HCT116 (cell line): ENCODE data around the gene STYXL1. TPM values are rescaled to one million over a fixed set of nuclear protein-coding genes. Genes with fewer than 3 reads are reported as not detected.

Source experiments
- ATAC-seq: fragments of 200-7000 bp; cut with Tn5 transposase; 2 replicates; pipeline ENCODE4 v1.9.1; 2020; ENCODE audit warnings: mild to moderate bottlenecking, moderate library complexity
- Bru-seq: library from RNA; stranded (reverse); fragments of 400-500 nt; gene quantifications from one replicate; lab custom pipeline; 2021; lab: Mats Ljungman, UMichigan
- BruChase-seq, 2 experiments: library from RNA; stranded (reverse); fragments of 400-500 nt; gene quantifications; one replicate each; lab custom pipeline; 2021; lab: Mats Ljungman, UMichigan
- BruUV-seq: library from RNA; stranded (reverse); fragments of 400-500 nt; replicated peaks from 2 replicates; lab custom pipeline; 2021; lab: Mats Ljungman, UMichigan
- CTCF ChIA-PET: fragments of 300-600 bp; sonication (Branson Sonifier 250); formaldehyde crosslinking; loops from one replicate; lab custom pipeline; 2021; ENCODE audit warnings: antibody characterized with exemption; lab: Charles Lee
- POLR2A ChIA-PET: fragments of 300-600, 350-600 bp; sonication (Branson Sonifier 250); formaldehyde crosslinking; loops from one replicate; lab custom pipeline; 2021; ENCODE audit warnings: antibody characterized with exemption; lab: Charles Lee
- RAD21 ChIA-PET, 2 experiments: fragments of 300-600 bp; sonication (Branson Sonifier 250); formaldehyde crosslinking; loops; one replicate each; lab custom pipeline; 2023; ENCODE audit warnings: low total read pairs in 2 of 2; ENCODE audit not compliant: uncharacterized antibody in 2 of 2, unreplicated experiment in 2 of 2, low non-redundant PET in 1 of 2; lab: Charles Lee
- DNase-seq: peaks from one replicate; pipeline ENCODE4 v3.0.0-alpha.2; 2010; ENCODE audit warnings: low read depth, low spot score
- H2AFZ ChIP-seq: fragments of 200-600 bp; shearing (Covaris generic), sonication (generic); 2 replicates; pipeline ENCODE4 v1.6.1; 2017; ENCODE audit warnings: low read depth, mixed run types, mixed read lengths, antibody characterized with exemption, low read length; ENCODE audit not compliant: poor library complexity, severe bottlenecking
- H3K27ac ChIP-seq: 2 replicates; pipeline ENCODE4 v1.5.1; 2012; ENCODE audit warnings: low read depth, low read length
- H3K27me3 ChIP-seq: fragments of 200-600 bp; sonication (generic); 2 replicates; pipeline ENCODE4 v1.6.1; 2016; ENCODE audit warnings: mixed run types, low read length, mixed read lengths; ENCODE audit not compliant: insufficient read depth
- H3K36me3 ChIP-seq, 2 experiments: fragments of 200-500 bp in 1 of 2; fragments of 200-600 bp in 1 of 2; sonication (Bioruptor generic) in 1 of 2; sonication (generic) in 1 of 2; 2 replicates each; pipeline versions ENCODE4 v1.5.1 to v1.6.1; 2014 to 2016; ENCODE audit warnings: low read length in 2 of 2, inconsistent platforms in 1 of 2, mixed read lengths in 1 of 2, mixed run types in 1 of 2; ENCODE audit not compliant: insufficient read depth in 2 of 2, control insufficient read depth in 1 of 2
- H3K4me1 ChIP-seq, 2 experiments: fragments of 200-600 bp in 1 of 2; sonication (generic) in 1 of 2; 2 replicates each; pipeline versions ENCODE4 v1.5.1 to v1.6.1; 2012 to 2017; ENCODE audit warnings: low read length in 2 of 2, inconsistent platforms in 1 of 2, mild to moderate bottlenecking in 1 of 2, mixed read lengths in 1 of 2, mixed run types in 1 of 2, moderate library complexity in 1 of 2; ENCODE audit not compliant: insufficient read depth in 2 of 2, control insufficient read depth in 1 of 2
- H3K4me2 ChIP-seq: fragments of 200-600 bp; sonication (generic); 2 replicates; pipeline ENCODE4 v1.6.1; 2017; ENCODE audit warnings: mixed run types, low read length, mixed read lengths
- H3K4me3 ChIP-seq, 2 experiments: fragments of 200-600 bp in 1 of 2; sonication (generic) in 1 of 2; replicated peaks in 1 of 2; 2 replicates each; pipeline ENCODE4 v1.5.1; 2011 to 2016; ENCODE audit warnings: low read length in 2 of 2, control low read depth in 1 of 2, low read depth in 1 of 2, mild to moderate bottlenecking in 1 of 2, mixed read lengths in 1 of 2, mixed run types in 1 of 2
- H3K79me2 ChIP-seq: fragments of 200-600 bp; sonication (generic); 2 replicates; pipeline ENCODE4 v1.6.1; 2017; ENCODE audit warnings: mild to moderate bottlenecking, mixed run types, low read length, moderate library complexity, mixed read lengths; ENCODE audit not compliant: insufficient read depth
- H3K9ac ChIP-seq: fragments of 200-600 bp; sonication (generic); 2 replicates; pipeline ENCODE4 v1.6.1; 2016; ENCODE audit warnings: low read length, mixed read lengths
- H3K9me2 ChIP-seq: fragments of 200-600 bp; sonication (generic), shearing (Covaris generic); 2 replicates; pipeline ENCODE4 v1.6.1; 2017; ENCODE audit warnings: mixed run types, mild to moderate bottlenecking, moderate library complexity; ENCODE audit not compliant: insufficient read depth
- H3K9me3 ChIP-seq, 2 experiments: fragments of 200-500 bp in 1 of 2; fragments of 200-600 bp in 1 of 2; sonication (Bioruptor generic) in 1 of 2; sonication (generic) in 1 of 2; 2 replicates each; pipeline ENCODE4 v1.6.1; 2014 to 2017; ENCODE audit warnings: low read length in 2 of 2, mixed read lengths in 2 of 2, inconsistent platforms in 1 of 2, low read depth in 1 of 2, mild to moderate bottlenecking in 1 of 2, mixed run types in 1 of 2, moderate library complexity in 1 of 2; ENCODE audit not compliant: control insufficient read depth in 1 of 2, insufficient read depth in 1 of 2
- H4K20me1 ChIP-seq: fragments of 200-600 bp; sonication (generic), shearing (Covaris generic); 2 replicates; pipeline ENCODE4 v1.6.1; 2017; ENCODE audit warnings: mixed run types, mild to moderate bottlenecking, moderate library complexity; ENCODE audit not compliant: insufficient read depth
- CBX3 ChIP-seq: IDR thresholded peaks from 2 replicates; pipeline ENCODE4 v1.6.1; 2012; ENCODE audit warnings: low read depth
- CEBPB ChIP-seq: IDR thresholded peaks from 2 replicates; pipeline ENCODE4 v1.6.1; 2012; ENCODE audit warnings: low read depth
- EGR1 ChIP-seq: IDR thresholded peaks from 2 replicates; pipeline ENCODE4 v1.6.1; 2012; ENCODE audit warnings: low read depth
- ELF1 ChIP-seq: IDR thresholded peaks from 2 replicates; pipeline ENCODE4 v1.6.1; 2012; ENCODE audit warnings: low read depth, borderline replicate concordance
- EZH2 ChIP-seq: fragments of 200-600 bp; sonication (generic); IDR thresholded peaks from 2 replicates; pipeline ENCODE4 v1.6.1; 2017; ENCODE audit warnings: antibody characterized with exemption, mixed run types
- EZH2phosphoT487 ChIP-seq: fragments of 200-600 bp; IDR thresholded peaks from 2 replicates; pipeline ENCODE4 v1.6.1; 2018; ENCODE audit warnings: antibody characterized with exemption, borderline replicate concordance
- FOSL1 ChIP-seq: IDR thresholded peaks from 2 replicates; pipeline ENCODE4 v1.6.1; 2012; ENCODE audit warnings: low read depth
- JUND ChIP-seq: IDR thresholded peaks from 2 replicates; pipeline ENCODE4 v1.6.1; 2012
- POLR2A ChIP-seq: IDR thresholded peaks from 2 replicates; pipeline ENCODE4 v1.7.0; 2011; ENCODE audit warnings: borderline replicate concordance; ENCODE audit not compliant: insufficient read depth, insufficient read length; ENCODE audit errors: extremely low read depth
- RAD21 ChIP-seq: IDR thresholded peaks from 2 replicates; pipeline ENCODE4 v1.6.1; 2012; ENCODE audit warnings: low read depth, mild to moderate bottlenecking
- SIN3A ChIP-seq: IDR thresholded peaks from 2 replicates; pipeline ENCODE4 v1.6.1; 2012; ENCODE audit warnings: low read depth
- SP1 ChIP-seq: IDR thresholded peaks from 2 replicates; pipeline ENCODE4 v1.6.1; 2012; ENCODE audit warnings: low read depth
- SRF ChIP-seq: IDR thresholded peaks from 2 replicates; pipeline ENCODE4 v1.6.1; 2012; ENCODE audit warnings: low read depth
- TCF7L2 ChIP-seq: IDR thresholded peaks from 2 replicates; pipeline ENCODE4 v1.7.0; 2011; ENCODE audit warnings: borderline replicate concordance, inconsistent platforms; ENCODE audit not compliant: insufficient read depth, insufficient read length; ENCODE audit errors: extremely low read depth
- YY1 ChIP-seq: IDR thresholded peaks from 2 replicates; pipeline ENCODE4 v1.6.1; 2011; ENCODE audit warnings: low read length, low read depth, moderate library complexity, mild to moderate bottlenecking; ENCODE audit not compliant: insufficient replicate concordance; ENCODE audit errors: extremely low read depth
- ZNF274 ChIP-seq: fragments of 200-500 bp; sonication (Bioruptor generic); IDR thresholded peaks from 2 replicates; pipeline ENCODE4 v1.6.1; 2014; ENCODE audit warnings: mild to moderate bottlenecking, low read depth, low read length, inconsistent platforms
- intact Hi-C: fragments of 100-400 bp; cut with micrococcal nuclease; formaldehyde crosslinking; loops from 2 replicates; pipeline ENCODE4 v1.10.0; 2022
- long read RNA-seq: library from polyadenylated mRNA; unstranded; transcript quantifications from one replicate; pipeline ENCODE4 v2.0.0, GENCODE V29; 2021; ENCODE audit not compliant: unreplicated experiment
- polyA plus RNA-seq: library from polyadenylated mRNA; unstranded; fragments of >200 nt; gene quantifications from 2 replicates; pipeline ENCODE4 v1.2.1, GENCODE V29; 2012; ENCODE audit warnings: missing spikeins
- total RNA-seq: library from RNA; stranded (reverse); gene quantifications from one replicate; pipeline ENCODE4 v1.2.1, GENCODE V29; 2021; ENCODE audit not compliant: unreplicated experiment
- TF ChIP-seq, protein P1 (sequence below), 3 experiments: fragments of 200-600 bp in 1 of 3; sonication (generic) in 1 of 3; IDR thresholded peaks in 2 of 3; conservative IDR thresholded peaks in 1 of 3; 2 replicates each; pipeline ENCODE4 v1.5.1; 2012 to 2017; ENCODE audit warnings: low read depth in 2 of 3, low read length in 2 of 3, antibody characterized with exemption in 1 of 3, borderline replicate concordance in 1 of 3, control low read depth in 1 of 3, mild to moderate bottlenecking in 1 of 3, mixed read lengths in 1 of 3, mixed run types in 1 of 3, moderate library complexity in 1 of 3; ENCODE audit not compliant: insufficient read depth in 1 of 3
- TF ChIP-seq, protein P2 (sequence below): IDR thresholded peaks from 2 replicates; pipeline ENCODE4 v1.6.1; 2012; ENCODE audit warnings: low read depth

The STYXL1 gene, protein sequence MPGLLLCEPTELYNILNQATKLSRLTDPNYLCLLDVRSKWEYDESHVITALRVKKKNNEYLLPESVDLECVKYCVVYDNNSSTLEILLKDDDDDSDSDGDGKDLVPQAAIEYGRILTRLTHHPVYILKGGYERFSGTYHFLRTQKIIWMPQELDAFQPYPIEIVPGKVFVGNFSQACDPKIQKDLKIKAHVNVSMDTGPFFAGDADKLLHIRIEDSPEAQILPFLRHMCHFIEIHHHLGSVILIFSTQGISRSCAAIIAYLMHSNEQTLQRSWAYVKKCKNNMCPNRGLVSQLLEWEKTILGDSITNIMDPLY
- total RNA-seq (32.5 TPM), Bru-seq, nascent RNA (percentile 58 among the genes with signal in this experiment), BruChase-seq, experiment 1, labeled RNA remaining after a 6-hour chase (percentile 65 among the genes with signal in this experiment), BruChase-seq, experiment 2, labeled RNA remaining after a 2-hour chase (percentile 60 among the genes with signal in this experiment)
- polyA plus RNA-seq: 32.6 and 41.3 TPM in 2 replicates
- long read RNA-seq, partial matches to known transcripts: 0 of 16 reads
- long read RNA-seq, other reads (novel, unspliced or antisense): 14 of 16 reads

DNA sequence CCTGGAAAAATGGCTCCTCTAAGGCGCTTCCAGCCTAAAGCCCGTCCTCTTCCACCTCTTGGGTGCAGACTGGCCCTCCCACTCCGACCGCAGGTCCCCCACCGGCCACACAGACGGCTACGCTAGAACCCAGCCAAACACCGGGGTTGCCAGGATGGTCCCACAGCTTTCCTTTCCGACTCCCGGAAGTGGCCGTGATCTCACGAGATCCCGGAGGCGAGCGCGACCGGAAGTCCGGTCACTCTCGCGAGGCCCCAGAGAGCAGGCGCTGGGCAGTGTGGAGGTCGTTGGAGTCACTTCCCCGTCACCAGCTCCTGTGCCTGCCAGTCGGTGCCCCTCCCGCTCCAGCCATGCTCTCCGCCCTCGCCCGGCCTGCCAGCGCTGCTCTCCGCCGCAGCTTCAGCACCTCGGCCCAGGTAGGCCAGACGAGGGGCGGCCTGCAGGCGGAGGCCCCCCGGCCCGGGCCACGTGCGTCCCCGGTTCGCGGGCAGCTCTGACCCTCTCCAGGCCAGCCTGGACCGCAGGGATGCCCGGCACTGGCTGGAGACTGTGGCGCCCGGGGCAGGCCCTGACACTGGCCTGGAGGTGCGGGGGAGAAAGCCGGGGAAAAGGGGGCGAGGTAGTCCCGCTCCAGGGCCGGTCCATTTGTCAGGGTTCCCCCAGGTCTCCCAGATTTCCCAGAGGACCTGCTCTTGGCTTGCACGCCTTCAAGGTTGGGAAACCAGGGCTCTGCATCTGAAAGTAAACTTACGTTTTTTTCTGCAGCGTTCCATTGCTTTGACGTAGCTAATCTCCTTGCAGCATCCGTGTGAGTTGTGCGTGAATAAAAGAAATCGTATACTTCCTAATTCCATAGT is at the start of gene STYXL1, which contains the start of gene MDH2:
TSS of gene STYXL1 (minus strand) at position 190 of the 857 bp plus-strand sequence. CDS start 17,477 bp downstream, outside the sequence.
TSS of gene MDH2 (plus strand) at position 296 of the 857 bp plus-strand sequence. CDS start at position 351, 55 bp downstream.
- Histone ChIP-seq H3K4me3 (peak within 1 kb of the TSS; percentile 88 to 98), H3K27ac (peak within 1 kb of the TSS; percentile 82), H3K9me2 (no peaks in the 10 kb centered on the region), H3K27me3 (no peaks in the 10 kb centered on the region), H3K9ac (peak within 1 kb of the TSS; percentile 100), H3K36me3 (peaks cover 1 to 16% of the 10 kb centered on the region in 2 experiments; a peak in 1 of 4 replicates), H3K79me2 (peaks cover 86% of the 10 kb centered on the region), H2AFZ (no peak within 1 kb of the TSS), H3K4me2 (peak within 1 kb of the TSS; percentile 78), H4K20me1 (no peaks in the 10 kb centered on the region), H3K9me3 (no peaks in the 10 kb centered on the region), H3K4me1 (peaks cover 5 to 21% of the 10 kb centered on the region in 2 experiments)
- peak; percentile 91 for DNase-seq
- ChIA-PET RAD21 (no interaction called here), POLR2A (interaction anchor here (0.7 to 1.1 kb wide), 5 partner anchors 11 to 118 kb away, joined by 3 to 4 read pairs (median 3); no protein-coding TSS in a partner anchor), CTCF (interaction anchor here (0.8 to 1.1 kb wide), 3 partner anchors 79 to 266 kb away, joined by 3 to 5 read pairs (median 3); no protein-coding TSS in a partner anchor)
- peak; percentile 95 for ATAC-seq
- intact Hi-C loops: loop anchor here (5.0 kb wide), 1 partner anchor 84 kb away; no protein-coding TSS in a partner anchor
- BruUV-seq: no TSS peak
- no peak for TF ChIP-seq SRF
- TF ChIP-seq ZNF274: no peak
- peak; percentile 68 for TF ChIP-seq YY1
- no peak for TF ChIP-seq FOSL1
- TF ChIP-seq, protein P1, sequence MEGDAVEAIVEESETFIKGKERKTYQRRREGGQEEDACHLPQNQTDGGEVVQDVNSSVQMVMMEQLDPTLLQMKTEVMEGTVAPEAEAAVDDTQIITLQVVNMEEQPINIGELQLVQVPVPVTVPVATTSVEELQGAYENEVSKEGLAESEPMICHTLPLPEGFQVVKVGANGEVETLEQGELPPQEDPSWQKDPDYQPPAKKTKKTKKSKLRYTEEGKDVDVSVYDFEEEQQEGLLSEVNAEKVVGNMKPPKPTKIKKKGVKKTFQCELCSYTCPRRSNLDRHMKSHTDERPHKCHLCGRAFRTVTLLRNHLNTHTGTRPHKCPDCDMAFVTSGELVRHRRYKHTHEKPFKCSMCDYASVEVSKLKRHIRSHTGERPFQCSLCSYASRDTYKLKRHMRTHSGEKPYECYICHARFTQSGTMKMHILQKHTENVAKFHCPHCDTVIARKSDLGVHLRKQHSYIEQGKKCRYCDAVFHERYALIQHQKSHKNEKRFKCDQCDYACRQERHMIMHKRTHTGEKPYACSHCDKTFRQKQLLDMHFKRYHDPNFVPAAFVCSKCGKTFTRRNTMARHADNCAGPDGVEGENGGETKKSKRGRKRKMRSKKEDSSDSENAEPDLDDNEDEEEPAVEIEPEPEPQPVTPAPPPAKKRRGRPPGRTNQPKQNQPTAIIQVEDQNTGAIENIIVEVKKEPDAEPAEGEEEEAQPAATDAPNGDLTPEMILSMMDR (IDR thresholded peaks at IDR 0.05 in 2 of 3, conservative IDR thresholded peaks at IDR 0.05 in 1 of 3; ENCODE audit: borderline replicate concordance in 1 of 3, insufficient read depth in 1 of 3, low read depth in 2 of 3, low read length in 2 of 3): no peak
- no peak for TF ChIP-seq EZH2phosphoT487
- TF ChIP-seq, protein P2, sequence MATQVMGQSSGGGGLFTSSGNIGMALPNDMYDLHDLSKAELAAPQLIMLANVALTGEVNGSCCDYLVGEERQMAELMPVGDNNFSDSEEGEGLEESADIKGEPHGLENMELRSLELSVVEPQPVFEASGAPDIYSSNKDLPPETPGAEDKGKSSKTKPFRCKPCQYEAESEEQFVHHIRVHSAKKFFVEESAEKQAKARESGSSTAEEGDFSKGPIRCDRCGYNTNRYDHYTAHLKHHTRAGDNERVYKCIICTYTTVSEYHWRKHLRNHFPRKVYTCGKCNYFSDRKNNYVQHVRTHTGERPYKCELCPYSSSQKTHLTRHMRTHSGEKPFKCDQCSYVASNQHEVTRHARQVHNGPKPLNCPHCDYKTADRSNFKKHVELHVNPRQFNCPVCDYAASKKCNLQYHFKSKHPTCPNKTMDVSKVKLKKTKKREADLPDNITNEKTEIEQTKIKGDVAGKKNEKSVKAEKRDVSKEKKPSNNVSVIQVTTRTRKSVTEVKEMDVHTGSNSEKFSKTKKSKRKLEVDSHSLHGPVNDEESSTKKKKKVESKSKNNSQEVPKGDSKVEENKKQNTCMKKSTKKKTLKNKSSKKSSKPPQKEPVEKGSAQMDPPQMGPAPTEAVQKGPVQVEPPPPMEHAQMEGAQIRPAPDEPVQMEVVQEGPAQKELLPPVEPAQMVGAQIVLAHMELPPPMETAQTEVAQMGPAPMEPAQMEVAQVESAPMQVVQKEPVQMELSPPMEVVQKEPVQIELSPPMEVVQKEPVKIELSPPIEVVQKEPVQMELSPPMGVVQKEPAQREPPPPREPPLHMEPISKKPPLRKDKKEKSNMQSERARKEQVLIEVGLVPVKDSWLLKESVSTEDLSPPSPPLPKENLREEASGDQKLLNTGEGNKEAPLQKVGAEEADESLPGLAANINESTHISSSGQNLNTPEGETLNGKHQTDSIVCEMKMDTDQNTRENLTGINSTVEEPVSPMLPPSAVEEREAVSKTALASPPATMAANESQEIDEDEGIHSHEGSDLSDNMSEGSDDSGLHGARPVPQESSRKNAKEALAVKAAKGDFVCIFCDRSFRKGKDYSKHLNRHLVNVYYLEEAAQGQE: no peak
- no peak for TF ChIP-seq RAD21
- TF ChIP-seq SP1: no peak; the same call in 1 of the 2 replicates
- peak; percentile 19; the same call in 1 of the 2 replicates for TF ChIP-seq EGR1
- TF ChIP-seq ELF1: peak; percentile 97
- no peak for TF ChIP-seq EZH2
- TF ChIP-seq CEBPB: no peak
- 0 out of 2 replicates have a peak, but pooled peaks have one; percentile 28 for TF ChIP-seq CBX3
- no peak for TF ChIP-seq TCF7L2
- TF ChIP-seq SIN3A: peak; percentile 86
- TF ChIP-seq JUND: no peak
- TF ChIP-seq POLR2A: peak; percentile 75
